Endothelial cell of hepatic sinusoid (primary cell): ENCODE measurements around the gene RNF20.
"Not testable (repeated sequence)": the region's sequence is repeated elsewhere in the genome, so short reads cannot be mapped to it uniquely, and the experiment has no call there.

Source experiments
- in situ Hi-C: cut with HindIII; loops from 2 replicates; pipeline ENCODE4 v1.10.0; 2017; ENCODE audit warnings: low sequenced_read_pairs

RNF20 gene

DNA sequence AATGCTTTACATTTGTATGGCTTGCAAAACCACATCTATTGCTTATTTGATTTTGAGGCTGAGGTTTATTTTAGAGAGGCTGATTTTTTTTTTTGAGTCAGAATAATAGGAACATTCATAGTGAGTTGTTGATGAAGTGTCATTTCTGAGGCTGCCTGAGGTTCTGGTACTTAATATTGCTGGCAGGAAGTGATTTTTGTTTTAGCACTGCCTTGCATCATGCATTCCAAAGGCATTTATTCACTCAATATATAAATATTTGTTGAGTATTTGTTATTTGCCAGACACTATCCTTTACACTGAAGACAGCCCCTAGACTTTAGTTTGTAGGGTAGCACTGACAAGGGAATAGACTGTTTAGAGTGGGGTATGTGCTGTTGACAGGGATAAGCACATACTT is 2.7 kb downstream of the RNF20 start:
- in situ Hi-C loops, result no loop called here

DNA sequence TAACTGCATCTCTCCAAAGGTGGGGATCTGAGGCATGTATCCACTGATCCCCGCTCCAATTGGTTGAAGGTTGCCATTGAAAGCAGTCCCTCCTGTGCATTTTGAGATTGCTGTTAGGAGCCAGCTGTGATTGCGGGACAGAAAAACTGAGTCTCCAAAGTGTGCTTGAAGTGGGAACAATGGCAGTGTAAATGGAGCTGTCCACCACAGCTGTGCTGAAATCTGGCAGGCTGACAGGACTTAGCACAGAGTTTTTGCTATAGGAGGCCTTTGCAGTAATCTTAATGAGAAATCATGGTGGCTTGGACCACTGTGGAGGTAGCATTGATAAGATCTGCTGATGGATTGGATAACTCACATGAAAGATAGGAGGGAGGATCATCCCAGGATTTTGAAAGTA is 3.3 kb downstream of the RNF20 start:
- in situ Hi-C loops, result no loop called here

DNA sequence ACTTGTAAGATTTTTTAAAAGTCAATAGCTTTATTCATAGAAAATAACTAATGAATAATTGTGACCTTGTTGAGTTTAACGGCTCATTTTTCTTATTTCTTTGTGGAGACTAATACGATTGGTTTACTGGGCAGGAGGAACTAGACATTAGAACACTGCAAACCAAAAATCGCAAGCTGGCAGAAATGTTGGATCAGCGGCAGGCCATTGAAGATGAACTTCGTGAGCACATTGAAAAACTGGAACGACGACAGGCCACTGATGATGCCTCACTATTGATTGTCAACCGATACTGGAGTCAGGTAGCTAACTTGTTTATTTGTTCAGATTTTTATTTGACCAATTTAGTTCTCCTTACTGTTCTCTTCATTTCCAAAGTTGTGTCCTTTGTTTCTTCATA is 6.4 kb downstream of the RNF20 start:
- in situ Hi-C loops, result no loop called here

DNA sequence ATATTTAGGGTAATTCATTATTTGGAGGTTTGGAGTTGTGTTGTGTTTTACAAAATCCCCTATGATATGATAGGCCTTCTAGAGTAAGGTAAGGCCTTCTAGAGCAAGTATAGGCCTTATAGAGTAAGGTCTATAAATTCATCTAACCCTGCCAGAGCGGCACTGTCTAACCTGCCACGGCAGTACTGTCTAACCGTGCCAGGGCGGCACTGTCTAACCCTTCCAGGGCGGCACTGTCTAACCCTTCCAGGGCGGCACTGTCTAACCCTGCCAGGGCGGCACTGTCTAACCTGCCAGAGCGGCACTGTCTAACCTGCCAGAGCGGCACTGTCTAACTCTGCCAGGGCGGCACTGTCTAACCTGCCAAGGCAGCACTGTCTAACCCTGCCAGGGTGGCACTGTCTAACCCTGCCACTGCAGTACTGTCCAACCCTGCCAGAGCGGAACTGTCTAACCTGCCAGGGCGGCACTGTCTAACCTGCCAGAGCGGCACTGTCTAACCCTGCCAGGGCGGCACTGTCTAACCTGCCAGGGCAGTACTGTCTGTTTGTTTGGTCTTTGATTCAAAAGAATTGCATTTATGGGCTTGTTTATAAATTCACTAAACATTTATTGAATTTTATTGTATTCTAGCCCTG is 9.6 kb downstream of the RNF20 start:
- in situ Hi-C loops, result no loop called here

DNA sequence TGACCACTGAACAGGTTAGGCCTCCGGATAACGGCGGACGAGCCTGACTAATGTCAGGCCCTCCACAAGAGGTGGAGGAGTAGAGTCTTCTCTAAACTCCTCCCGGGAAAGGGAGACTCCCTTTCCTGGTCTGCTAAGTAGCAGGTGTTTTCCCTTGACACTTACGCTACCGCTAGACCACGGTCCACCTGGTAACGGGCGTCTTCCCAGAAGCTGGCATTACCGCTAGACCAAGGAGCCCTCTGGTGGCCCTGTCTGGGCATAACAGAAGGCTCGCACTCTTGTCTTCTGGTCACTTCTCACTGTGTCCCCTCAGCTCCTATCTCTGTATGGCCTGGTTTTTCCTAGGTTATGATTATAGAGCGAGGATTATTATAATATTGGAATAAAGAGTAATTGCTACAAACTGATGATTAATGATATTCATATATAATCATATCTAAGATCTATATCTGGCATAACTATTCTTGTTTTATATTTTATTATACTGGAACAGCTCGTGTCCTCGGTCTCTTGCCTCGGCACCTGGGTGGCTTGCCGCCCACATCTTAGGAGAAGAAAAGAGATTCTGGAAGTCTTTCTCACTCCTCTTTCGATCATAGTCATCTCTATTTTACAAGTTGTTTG is 15.9 kb downstream of the RNF20 start:
- in situ Hi-C loops, result not testable (repeated sequence)

DNA sequence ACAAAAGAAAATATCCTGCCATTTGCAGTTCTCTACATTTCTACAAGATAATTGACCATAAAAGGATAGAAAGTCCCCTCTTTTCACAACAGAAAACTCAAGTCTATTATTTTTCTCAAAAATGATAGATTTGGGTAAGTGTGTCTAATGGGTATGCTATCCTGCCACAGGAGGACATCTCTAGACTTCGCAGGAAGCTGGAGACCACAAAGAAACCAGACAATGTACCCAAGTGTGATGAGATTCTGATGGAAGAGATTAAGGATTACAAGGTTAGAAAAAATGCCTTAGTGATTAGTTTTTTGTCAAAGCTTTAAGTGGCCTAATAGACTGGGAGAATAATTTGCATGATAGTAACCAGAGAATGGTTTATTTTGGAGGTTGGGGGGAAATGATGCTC is 28.1 kb downstream of the RNF20 start:
- in situ Hi-C loops, result no loop called here

DNA sequence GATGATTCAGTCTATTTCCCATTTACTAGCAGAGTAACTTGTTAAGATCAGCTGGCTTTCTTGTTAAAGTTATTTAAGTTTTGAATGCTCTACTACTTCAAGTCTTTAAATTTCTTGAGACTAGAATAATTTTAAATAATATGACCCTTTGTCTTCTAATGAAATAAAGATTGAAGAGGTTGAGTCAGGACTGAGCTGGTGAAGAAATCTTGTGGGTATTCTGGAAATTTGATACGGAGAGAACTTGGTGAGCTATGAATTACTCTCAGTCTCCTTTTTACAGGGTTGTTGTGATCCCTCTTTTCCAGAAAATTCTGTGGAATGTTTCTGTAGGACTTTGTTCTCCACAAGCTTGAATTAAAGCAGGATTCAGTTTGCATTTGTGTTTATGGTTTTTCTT is 29.3 kb downstream of the RNF20 start:
- in situ Hi-C loops, result no loop called here

DNA sequence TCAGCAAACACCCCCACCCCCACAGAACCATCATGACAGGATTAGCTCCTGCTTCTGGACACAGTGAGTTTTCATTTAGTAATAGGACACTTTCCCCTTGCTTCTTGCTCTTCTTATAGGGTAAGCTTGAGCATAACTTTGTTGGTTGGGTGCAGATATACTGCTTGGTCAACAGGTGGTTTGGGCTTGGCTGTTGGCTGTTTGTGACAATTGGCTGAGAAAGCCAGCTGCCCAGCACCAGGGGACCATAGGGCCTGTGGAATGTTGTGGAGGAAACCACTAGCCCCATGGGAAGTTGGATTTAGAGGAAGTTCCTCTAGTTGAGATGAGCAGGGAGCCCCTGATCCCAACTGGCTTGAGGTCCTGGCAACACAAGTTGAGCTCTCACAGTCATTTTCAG is 30.6 kb downstream of the RNF20 start:
- in situ Hi-C loops, result no loop called here

DNA sequence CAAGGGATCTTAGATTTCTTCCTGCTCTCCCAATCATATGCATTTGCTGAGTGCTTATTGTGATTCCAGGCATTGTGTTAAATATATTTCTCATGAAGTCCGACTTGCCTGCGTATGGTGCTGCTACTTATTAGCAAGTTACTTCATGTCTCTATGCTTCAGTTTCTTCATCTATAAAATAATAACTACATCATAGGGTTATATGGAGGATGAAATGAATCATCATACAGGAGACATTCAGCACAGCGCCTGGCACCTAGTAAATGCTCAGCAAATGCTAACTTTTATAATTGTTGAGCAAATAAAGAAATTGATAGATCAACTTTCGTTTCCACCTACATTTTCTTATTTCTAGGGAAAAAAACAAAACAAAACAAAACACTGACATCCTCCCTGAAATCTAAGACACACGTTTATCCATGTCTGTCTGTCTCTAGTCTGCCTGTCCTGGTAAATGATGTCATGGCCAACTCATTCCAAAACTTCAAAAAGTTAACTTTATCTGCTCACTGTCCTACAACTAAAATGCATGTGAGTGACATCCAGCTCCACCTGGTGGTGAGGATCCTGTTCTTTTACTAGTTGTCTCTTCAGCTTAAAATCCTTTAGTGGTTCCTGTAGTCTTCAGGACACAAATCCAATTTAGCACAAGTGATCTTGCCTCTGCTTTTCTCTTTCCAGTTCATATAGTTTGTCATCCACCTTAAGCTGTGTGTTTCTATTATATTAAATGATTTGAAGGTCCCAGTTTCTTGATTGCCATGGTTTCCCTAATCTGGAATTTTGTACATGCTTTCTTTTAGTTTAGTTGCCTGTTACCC is 33.5 kb downstream of the RNF20 start:
- in situ Hi-C loops, result no loop called here

DNA sequence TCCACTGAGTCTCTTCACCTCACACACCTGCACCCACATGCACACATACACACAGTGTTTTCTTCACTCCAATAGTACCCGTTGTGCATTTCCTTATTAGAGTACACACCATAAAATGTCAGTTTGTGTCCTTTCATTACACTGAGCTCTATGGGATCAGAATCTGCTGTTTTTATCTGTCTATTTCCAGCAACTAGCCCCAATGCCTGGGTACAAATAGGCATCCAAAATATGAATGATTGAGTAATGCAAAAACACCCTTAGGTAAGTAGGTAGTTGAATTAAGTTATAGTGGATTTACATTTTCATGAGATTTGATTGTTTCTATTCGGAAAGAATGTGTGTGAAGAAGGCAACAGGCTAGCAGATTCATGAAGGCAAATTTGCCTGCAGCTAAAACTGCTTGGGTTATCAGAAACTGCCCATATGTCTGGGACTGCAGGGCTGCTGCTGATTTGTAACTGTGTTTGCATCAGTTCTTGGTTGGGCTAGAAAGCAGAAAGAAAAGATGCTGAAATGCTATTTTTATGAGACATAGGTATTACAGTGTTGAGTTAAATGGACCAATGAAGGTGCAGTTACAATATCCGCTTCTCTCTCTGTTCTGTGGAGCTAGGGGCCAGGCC is 34.2 kb downstream of the RNF20 start:
- in situ Hi-C loops, result no loop called here

DNA sequence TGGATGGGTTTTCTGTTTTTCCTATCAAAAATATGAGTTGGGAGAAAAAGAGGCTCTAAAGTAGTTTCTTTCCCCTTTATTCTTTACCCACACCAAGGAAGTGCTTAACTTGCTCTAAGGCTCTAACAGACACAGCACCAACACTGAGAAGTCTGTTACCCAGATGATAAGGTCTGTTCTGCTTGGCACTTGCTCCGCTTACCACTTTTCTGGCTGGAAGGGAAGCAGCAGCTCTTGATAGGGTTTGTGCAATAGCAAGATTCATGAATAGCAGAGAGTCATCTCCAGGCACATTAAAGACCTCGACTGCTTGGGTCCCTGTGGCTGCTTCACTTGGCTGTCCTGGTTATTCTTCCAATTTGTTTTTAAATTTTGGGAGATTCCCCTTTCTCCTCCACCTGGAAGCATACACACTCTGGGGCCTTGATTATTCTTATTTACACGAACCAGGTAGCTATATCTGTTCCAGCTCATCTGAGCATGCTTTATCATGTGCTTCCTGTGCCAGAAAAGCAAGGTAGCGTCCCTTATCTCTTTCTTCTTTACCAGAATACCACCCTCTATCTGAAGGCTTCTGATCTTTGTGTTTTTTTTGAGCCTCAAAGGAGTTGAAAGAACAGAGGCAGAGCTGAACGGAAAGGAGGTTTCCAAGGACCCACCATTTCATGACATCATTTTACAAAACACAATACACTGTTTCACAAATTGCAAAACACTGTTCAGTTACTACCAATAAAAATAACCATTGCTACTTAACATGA is 36.3 kb downstream of the RNF20 start:
- in situ Hi-C loops, result no loop called here

DNA sequence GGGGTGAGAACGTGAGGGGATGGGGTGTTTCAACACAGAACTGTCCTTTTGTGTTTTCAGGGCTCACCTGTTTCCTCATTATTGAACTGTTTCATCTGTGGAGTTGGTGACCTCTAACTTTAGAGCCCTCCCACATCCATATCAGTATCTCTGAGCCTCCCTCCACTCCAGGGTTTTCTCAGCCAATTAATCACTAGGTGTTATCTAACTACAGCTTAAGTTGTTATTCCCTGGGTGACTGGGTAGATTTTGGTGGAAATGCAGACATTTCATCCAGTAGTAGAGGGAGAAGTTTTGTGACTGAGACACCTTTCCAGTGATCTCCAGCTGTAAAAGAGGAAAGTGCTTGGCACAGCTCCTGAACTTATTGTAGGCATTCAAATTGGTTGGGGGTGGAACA is 37.5 kb downstream of the RNF20 start:
- in situ Hi-C loops, result no loop called here

DNA sequence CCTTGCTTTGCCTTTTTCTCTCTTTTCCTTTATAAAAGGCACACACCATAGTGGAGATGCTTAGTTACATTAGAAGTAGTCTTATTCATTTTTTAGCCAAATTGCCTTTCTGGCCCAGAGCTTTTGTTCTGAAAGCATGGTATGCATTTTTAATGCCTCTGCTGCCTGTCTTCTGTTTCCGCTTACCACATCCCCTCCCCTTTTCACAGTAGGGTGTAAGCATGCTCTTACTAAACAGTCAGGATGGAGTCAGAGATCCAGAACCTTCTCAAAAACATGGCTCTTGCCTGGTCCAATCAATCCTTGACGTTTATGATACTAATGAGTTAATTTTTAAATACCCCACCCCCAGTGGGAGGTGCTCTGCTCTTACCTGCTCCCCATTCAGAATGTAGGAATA is 38.7 kb downstream of the RNF20 start:
- in situ Hi-C loops, result no loop called here

DNA sequence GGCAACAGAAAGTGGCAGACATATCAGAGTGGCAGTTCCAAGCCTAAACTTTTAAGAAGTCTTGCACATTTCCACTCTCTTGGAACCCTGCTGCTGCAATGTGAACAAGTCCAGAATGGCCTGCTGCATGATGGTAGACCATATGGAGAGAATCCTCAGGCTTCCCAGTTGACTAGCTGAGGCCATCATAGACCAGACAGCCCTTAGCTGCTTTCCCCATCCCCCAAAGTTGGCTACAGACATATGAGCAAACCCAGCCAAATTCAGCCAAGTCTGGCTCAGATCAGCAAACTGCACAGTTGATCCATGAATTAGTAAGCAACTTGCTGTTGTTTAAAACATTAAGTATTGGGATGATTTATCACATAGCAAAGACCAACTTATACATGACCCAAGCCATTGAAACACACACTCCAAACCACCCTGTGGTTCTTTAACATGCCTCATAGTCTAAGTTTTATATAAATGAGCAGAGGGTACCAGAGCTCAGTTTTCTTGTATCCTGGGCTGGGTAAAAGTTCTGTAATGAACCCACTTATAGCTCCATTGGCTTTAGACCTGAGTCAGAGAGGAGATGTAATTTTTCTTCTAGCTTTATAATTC is 41.2 kb downstream of the RNF20 start:
- in situ Hi-C loops, result no loop called here

DNA sequence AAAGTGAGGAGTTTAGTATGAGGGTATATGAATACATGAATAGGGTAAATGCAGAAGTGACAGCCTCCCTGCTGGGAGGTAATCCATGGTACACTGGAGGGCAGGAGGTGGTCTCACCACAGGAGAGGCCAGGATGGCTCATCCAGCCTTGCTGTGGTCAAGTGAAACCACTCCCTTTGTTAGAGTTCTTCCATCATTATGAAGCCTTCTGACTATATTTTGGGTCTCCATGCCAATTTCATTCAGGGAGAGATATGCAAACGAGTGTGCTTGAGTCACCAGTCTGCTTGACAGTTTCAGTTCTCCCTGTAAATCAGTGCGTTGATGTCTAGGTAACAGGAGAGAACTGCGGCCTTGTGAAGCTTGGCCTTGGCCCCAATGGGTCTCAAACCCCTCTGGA is 44.7 kb downstream of the RNF20 start:
- in situ Hi-C loops, result no loop called here

DNA sequence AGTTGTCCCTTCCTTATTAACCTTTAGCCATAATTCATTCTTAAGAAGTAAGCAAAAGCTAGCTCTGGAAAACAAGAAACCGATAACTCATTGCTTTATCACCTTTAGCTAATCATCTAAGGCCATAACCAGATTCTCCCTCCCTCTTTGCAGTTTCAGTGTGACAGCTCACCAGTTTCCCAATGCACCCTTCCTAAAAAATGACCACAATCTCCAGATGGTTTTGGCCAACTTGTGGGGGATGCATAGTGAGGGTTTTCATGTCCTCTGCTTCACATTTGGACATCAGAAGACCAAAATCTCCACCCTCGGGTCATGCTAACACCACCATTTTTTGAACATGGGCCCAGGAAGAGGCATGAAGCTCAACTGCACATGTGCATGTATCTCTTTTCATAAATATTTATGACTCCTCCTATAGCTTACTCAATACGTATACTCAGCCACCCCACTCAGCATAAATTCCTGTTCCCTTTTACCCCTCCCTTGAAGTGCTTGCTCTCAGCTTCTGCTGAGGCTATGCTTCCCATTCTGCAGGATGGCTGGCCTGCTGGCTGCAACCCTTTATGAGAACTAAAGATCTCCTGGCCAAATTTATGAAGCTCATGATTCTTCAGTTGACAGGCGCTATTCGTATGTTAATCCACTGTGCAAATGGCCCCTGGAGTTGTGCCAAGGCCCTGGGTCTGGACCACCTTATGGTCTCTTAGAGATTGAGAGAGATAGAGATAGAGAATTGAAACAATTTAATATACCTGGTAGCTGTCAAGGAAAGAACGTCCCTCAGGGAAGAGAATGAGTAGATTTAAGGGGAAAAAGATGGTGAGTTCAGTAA is 46.3 kb downstream of the RNF20 start:
- in situ Hi-C loops, result no loop called here

DNA sequence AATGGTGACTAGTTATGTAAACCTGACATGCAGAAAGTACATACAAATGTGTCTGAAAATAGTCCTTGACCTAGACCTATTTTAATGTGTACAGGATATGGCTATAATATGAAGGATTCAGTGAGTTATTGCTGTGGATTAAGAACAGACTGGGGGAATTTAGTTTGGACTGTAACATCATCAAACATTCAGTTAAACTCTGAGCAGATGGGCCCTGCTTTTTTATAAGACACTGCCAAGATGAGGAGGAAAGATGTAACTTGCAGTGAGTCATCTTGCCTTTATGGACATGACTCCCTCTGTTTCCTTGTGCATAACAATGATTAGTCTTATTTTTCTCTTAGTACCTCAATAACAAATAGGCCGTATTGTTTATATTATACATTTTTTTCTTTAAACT is 48.9 kb downstream of the RNF20 start:
- in situ Hi-C loops, result no loop called here

DNA sequence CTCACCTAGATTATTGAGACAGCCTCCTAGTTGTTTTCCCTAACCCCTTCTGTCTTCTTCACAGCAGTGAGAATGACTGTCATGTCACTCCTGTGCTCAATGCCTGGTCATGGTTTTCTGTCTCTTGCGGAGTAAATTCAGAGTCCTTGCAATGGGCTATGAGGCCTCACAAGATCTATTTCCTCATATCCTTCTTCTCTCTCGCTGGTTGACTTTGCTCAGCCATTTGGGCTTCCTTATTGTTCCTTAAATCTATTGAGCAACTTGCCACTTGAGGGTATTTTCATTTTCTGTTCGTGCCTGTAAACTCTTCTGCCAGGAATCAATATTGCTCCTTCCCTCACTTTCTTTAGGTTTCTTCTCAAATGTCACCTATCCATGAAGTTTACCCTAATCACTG is 52.1 kb downstream of the RNF20 start:
- in situ Hi-C loops, result no loop called here

DNA sequence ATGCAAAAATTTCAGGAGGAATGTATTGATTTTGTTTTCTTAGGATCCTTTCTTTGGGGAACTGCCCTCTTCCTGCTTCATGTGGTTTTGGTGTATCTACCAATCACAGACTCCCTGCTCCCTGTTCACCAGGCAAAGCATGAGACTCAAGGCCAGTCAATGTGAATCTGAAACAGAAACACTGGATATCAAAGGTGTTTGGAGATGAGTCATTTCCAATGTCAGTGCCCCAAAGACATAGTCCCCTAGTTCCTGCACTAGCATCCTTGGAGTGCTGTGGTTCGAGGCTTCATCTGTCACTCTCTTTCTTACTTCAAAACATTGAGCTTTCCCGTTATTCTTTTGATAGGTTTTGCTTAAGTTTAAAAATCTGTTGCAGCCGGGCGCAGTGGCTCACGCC is 53.0 kb downstream of the RNF20 start:
- in situ Hi-C loops, result no loop called here
